GM23338 (cell line): ENCODE measurements around the gene CDH4.

Experiments used
- CREB1 ChIP-seq: fragments of 250-450 bp; sonication (Bioruptor Pico); IDR thresholded peaks from 2 replicates; pipeline ENCODE4 v1.5.0; 2020; ENCODE audit warnings: low read depth, mild to moderate bottlenecking, moderate library complexity
- CTCF ChIP-seq, 2 experiments: fragments of 200-600 bp in 1 of 2; sonication (generic) in 1 of 2; conservative IDR thresholded peaks; 2 replicates each; pipeline versions ENCODE4 v1.5.1 to v1.6.1; 2016 to 2017; ENCODE audit warnings: antibody characterized with exemption in 2 of 2, low read depth in 2 of 2, mild to moderate bottlenecking in 2 of 2, moderate library complexity in 1 of 2
- ETS1 ChIP-seq: IDR thresholded peaks from 2 replicates; pipeline ENCODE4 v1.6.1; 2016; ENCODE audit warnings: antibody characterized with exemption
- JUNB ChIP-seq: IDR thresholded peaks from one replicate; pipeline ENCODE4 v1.6.1; 2016; ENCODE audit warnings: antibody characterized with exemption; ENCODE audit not compliant: unreplicated experiment
- POLR2AphosphoS5 ChIP-seq: IDR thresholded peaks from 2 replicates; pipeline ENCODE4 v1.6.1; 2016; ENCODE audit warnings: antibody characterized with exemption, low read depth
- REST ChIP-seq: IDR thresholded peaks from one replicate; pipeline ENCODE4 v1.6.1; 2018; ENCODE audit warnings: antibody characterized with exemption; ENCODE audit not compliant: unreplicated experiment

- TF ChIP-seq CTCF (conservative IDR thresholded peaks at IDR 0.05; ENCODE audit: low read depth in 2 of 2) (no peak), POLR2AphosphoS5 (no peak), REST (no peak), JUNB (no peak), CREB1 (CRISPR knock-in tag) (no peak), ETS1 (no peak)
Measured at GRCh38 chr20:61546641-61547040, 294.6 kb downstream of the CDH4 start.
